Ectodermal cell (in vitro differentiated cells): ENCODE data around the gene CCR9.

Experiments used
- H3K27ac ChIP-seq: 2 replicates; pipeline ENCODE4 v1.7.0; 2013; ENCODE audit warnings: mild to moderate bottlenecking, low read depth, low read length; ENCODE audit not compliant: insufficient read depth, poor library complexity, severe bottlenecking
- H3K27me3 ChIP-seq: 2 replicates; pipeline ENCODE4 v1.7.0; 2013; ENCODE audit warnings: mild to moderate bottlenecking, low read length; ENCODE audit not compliant: insufficient read depth, control insufficient read depth, poor library complexity, severe bottlenecking
- H3K36me3 ChIP-seq: one replicate; pipeline ENCODE4 v1.7.0; 2013; ENCODE audit warnings: low read length; ENCODE audit not compliant: control insufficient read depth, insufficient read depth
- H3K4me1 ChIP-seq: one replicate; pipeline ENCODE4 v1.7.0; 2013; ENCODE audit warnings: low read length; ENCODE audit not compliant: control insufficient read depth, insufficient read depth
- H3K4me3 ChIP-seq: 2 replicates; pipeline ENCODE4 v1.7.0; 2013; ENCODE audit warnings: low read depth, low read length, control low read depth; ENCODE audit not compliant: insufficient read depth
- H3K9me3 ChIP-seq: 2 replicates; pipeline ENCODE4 v1.7.0; 2013; ENCODE audit warnings: mild to moderate bottlenecking, low read length, moderate library complexity; ENCODE audit not compliant: control insufficient read depth
- WGBS, 2 experiments: methylation state at CpG; one replicate each; pipeline ENCODE4 v1.1.7; 2013; ENCODE audit warnings: missing lambda C conversion rate in 2 of 2; 5-methylcytosine and 5-hydroxymethylcytosine counted together

CCR9 gene

DNA sequence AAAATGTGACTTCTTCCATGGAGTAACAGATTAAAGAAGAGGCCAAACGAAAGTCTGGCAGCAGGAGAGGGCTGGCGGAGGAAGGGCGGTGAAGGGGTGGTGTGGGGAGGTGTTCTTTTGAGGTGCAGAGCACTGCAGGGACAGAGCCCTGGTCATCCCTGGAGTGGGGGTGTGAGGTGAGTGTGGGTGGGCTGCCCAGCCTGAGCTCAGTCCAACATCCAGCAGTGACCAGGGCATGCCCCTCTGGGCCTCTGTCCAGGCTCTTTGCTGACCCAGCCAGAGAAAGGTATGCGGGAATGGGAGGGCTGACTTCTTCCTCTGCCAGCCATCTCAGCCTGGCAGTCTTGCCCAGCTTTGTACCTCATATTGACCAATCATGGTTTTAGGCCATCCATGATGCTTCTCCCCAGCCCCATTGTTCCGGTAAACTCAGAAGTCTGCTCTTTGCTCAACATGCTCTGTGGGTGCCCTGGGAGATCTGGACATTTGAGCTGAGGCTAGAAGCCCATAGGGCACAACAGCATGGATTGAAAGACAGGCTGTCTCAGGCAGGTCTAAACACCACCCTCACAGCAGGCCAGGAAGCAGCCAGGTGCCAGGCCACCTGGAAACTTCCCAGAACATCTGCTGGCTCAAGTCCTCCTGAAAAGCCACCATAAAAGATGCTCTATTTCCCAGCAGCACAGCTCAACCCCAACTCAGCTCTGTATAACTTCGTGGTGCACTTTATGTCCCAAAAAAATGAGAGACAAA is 31.0 kb downstream of the CCR9 start:
- no peak overlapping the region for H3K27ac ChIP-seq
- no peaks in the 10 kb centered on the region for H3K27me3 ChIP-seq
- peaks cover 7% of the 10 kb centered on the region for H3K4me1 ChIP-seq
- 86 to 93% methylated on average over 6 of the region's 6 CpGs for WGBS, 2 experiments
- H3K36me3 ChIP-seq: peaks cover 3% of the 10 kb centered on the region
- H3K9me3 ChIP-seq: no peaks in the 10 kb centered on the region
- no peak overlapping the region for H3K4me3 ChIP-seq

- Histone ChIP-seq H3K27me3 (no peaks in the 10 kb centered on the region), H3K36me3 (peaks cover 3% of the 10 kb centered on the region), H3K27ac (no peak overlapping the region), H3K9me3 (no peaks in the 10 kb centered on the region), H3K4me3 (no peak overlapping the region), H3K4me1 (no peaks in the 10 kb centered on the region)
- WGBS, 2 experiments: 95 to 97% methylated on average over 14 of the region's 14 CpGs
These were observed 35.1 kb downstream of the CCR9 start for GRCh38 chr3:45921158-45922038.

DNA sequence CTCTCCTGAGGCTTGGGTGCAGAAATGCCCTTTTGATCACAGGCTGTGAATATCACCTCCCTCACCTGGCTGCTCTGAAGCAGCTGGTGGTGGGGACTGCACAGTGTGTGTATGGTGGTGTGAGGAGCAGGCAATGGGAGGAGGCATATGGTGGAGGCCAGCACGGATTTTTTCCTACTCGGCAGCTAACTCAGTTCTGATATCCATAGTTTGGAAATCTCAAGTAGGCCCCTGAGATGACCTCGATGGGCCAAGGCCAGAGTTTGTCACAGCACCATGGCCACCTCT is 35.6 kb downstream of the CCR9 start:
- Histone ChIP-seq H3K27me3 (no peaks in the 10 kb centered on the region), H3K4me3 (no peak overlapping the region), H3K9me3 (no peaks in the 10 kb centered on the region), H3K36me3 (peaks cover 3% of the 10 kb centered on the region), H3K4me1 (no peaks in the 10 kb centered on the region), H3K27ac (no peak overlapping the region)
- 91 to 93% methylated on average over 3 of the region's 3 CpGs for WGBS, 2 experiments

DNA sequence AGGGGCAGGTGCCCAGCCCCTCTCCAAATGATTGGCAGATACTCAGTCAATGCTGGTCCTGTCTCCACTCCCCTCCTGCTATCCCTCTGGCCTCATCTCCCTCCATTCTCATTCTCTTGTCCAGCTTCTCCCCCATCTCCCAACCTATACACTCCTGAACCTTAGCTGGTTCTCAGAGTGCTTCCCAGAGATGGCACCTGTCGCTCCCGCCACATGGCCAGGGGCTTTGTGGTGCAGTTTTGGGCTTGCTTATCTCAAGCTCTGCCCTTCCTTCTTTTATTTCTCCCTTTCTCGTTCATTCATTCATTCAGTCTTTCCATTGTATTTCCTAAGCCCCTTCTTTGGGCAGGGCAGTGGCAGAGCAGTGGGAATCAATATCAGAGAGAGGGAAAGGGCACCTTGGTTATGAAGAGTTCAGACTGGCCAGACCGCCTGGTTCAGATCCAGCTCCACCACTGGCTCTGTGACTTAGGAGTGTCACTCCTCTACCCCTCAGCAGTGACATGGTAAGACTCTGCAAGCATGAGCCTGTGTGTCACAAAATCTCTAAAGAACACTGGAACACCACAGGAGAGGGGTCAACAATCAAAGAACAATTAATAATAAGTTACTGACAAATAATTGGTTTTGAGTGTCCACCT is 36.7 kb downstream of the CCR9 start:
- Histone ChIP-seq H3K27ac (no peak overlapping the region), H3K9me3 (no peaks in the 10 kb centered on the region), H3K4me1 (no peaks in the 10 kb centered on the region), H3K4me3 (no peak overlapping the region), H3K36me3 (peaks cover 3% of the 10 kb centered on the region), H3K27me3 (no peaks in the 10 kb centered on the region)
- 92 to 96% methylated on average over 4 of the region's 4 CpGs for WGBS, 2 experiments

GRCh38 chr3:45923755-45924154 is 37.4 kb downstream of the CCR9 start:
- Histone ChIP-seq H3K9me3 (no peaks in the 10 kb centered on the region), H3K27ac (no peak overlapping the region), H3K27me3 (no peaks in the 10 kb centered on the region), H3K4me3 (no peak overlapping the region), H3K4me1 (no peaks in the 10 kb centered on the region), H3K36me3 (peaks cover 3% of the 10 kb centered on the region)
- 73 to 79% methylated on average over 3 of the region's 3 CpGs for WGBS, 2 experiments

DNA sequence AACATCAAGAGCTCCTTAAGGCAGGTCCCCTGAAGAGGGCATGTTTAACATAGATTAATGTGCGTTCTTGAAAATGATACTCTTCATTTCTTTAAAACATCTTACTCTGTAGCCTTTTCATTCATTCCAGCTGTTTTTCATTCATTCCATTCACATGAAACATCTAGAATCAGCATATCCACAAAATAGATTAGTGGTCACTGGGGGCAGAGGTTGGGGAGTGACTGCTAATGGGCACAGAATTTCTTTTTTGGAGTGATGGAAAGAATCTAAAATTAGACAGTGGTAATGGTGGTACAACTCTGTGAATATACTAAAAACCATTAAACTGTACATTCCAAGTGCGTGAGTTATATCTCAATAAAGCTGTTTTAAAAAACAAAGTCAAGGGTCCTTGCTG is 41.5 kb downstream of the CCR9 start:
- Histone ChIP-seq H3K9me3 (no peaks in the 10 kb centered on the region), H3K4me1 (no peaks in the 10 kb centered on the region), H3K27ac (no peak overlapping the region), H3K4me3 (no peak overlapping the region), H3K36me3 (peaks cover 12% of the 10 kb centered on the region), H3K27me3 (no peaks in the 10 kb centered on the region)
- WGBS, 2 experiments: 91 to 98% methylated on average over 2 of the region's 2 CpGs

- Histone ChIP-seq H3K4me1 (no peaks in the 10 kb centered on the region), H3K36me3 (peaks cover 12% of the 10 kb centered on the region), H3K27me3 (no peaks in the 10 kb centered on the region), H3K4me3 (no peak overlapping the region), H3K27ac (no peak overlapping the region), H3K9me3 (no peaks in the 10 kb centered on the region)
- 86 to 88% methylated on average over 9 of the region's 9 CpGs for WGBS, 2 experiments
These were observed 42.8 kb downstream of the CCR9 start for GRCh38 chr3:45929042-45929679.

DNA sequence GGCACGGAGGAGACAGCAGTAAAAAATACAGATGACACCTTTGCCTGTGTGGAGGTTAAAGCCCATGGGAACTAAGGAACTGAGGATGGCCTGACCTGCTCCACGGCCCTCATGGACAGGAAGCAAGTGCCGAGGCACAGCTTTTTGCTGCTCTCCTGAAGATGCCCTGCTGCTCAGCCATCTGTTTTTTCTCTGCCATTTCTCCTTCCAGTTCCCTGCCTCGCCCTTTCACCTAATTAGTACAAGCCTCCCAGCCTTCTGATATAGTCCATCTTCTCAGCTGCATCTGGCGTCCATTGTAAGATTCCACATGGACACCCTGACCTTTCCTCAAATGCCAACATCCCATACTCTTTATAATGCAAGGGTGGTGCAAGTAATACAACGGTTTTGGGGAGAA is 45.2 kb downstream of the CCR9 start:
- H3K4me1 ChIP-seq: no peaks in the 10 kb centered on the region
- peaks cover 16% of the 10 kb centered on the region for H3K36me3 ChIP-seq
- no peak overlapping the region for H3K27ac ChIP-seq
- no peaks in the 10 kb centered on the region for H3K27me3 ChIP-seq
- H3K9me3 ChIP-seq: no peaks in the 10 kb centered on the region
- 92 to 93% methylated on average over 6 of the region's 6 CpGs for WGBS, 2 experiments
- H3K4me3 ChIP-seq: no peak overlapping the region

- Histone ChIP-seq H3K27me3 (no peaks in the 10 kb centered on the region), H3K27ac (no peak overlapping the region), H3K4me1 (no peaks in the 10 kb centered on the region), H3K36me3 (peaks cover 19% of the 10 kb centered on the region), H3K4me3 (no peak overlapping the region), H3K9me3 (no peaks in the 10 kb centered on the region)
- WGBS, 2 experiments: 94 to 97% methylated on average over 4 of the region's 4 CpGs
These were observed 45.8 kb downstream of the CCR9 start for GRCh38 chr3:45932112-45932511.

DNA sequence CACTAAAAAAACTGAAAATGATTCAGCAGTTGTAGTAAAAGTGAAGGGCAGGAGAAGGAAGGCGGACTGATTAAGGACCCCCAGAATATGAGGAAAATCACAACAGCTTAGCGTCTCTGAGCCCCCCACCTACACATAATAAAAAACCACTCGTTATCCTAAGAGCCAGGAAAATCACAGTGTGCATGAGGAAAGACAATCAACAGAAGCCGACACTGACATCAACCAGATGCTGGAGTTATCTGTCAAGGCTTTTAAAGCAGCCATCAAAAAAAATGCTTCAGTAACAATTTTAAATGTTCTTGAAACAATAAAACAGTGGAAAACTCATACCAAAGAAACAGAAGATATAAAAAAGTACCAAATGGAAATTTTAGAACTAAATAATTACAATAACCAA is 47.2 kb downstream of the CCR9 start:
- Histone ChIP-seq H3K36me3 (peaks cover 21% of the 10 kb centered on the region), H3K27ac (no peak overlapping the region), H3K9me3 (no peaks in the 10 kb centered on the region), H3K4me1 (no peaks in the 10 kb centered on the region), H3K4me3 (no peak overlapping the region), H3K27me3 (no peaks in the 10 kb centered on the region)
- WGBS, 2 experiments: 93% methylated on average over 4 of the region's 4 CpGs
